DOHH2 (cell line): ENCODE results near the gene RASAL2.

Source experiments
- H3F3A ChIP-seq: fragments of 200-600 bp; sonication (generic), shearing (Covaris generic); 2 replicates; pipeline ENCODE4 v1.6.0; 2016; ENCODE audit warnings: antibody characterized with exemption, mild to moderate bottlenecking; ENCODE audit not compliant: control insufficient read depth, insufficient read depth
- H3K27ac ChIP-seq: fragments of 200-600 bp; sonication (generic); 2 replicates; pipeline ENCODE4 v1.5.1; 2014; ENCODE audit warnings: low read depth, mild to moderate bottlenecking, low read length, moderate library complexity
- H3K27me3 ChIP-seq: fragments of 200-600 bp; sonication (generic); 2 replicates; pipeline ENCODE4 v1.6.1; 2014; ENCODE audit warnings: mild to moderate bottlenecking, low read length, mixed read lengths; ENCODE audit not compliant: control insufficient read depth
- H3K36me3 ChIP-seq: fragments of 200-600 bp; sonication (generic); 2 replicates; pipeline ENCODE4 v1.6.1; 2014; ENCODE audit warnings: mild to moderate bottlenecking, low read length, moderate library complexity, mixed read lengths; ENCODE audit not compliant: control insufficient read depth
- H3K4me1 ChIP-seq: fragments of 200-600 bp; sonication (generic); 2 replicates; pipeline ENCODE4 v1.6.1; 2014; ENCODE audit warnings: mild to moderate bottlenecking, low read length, mixed read lengths; ENCODE audit not compliant: control insufficient read depth
- H3K4me2 ChIP-seq: fragments of 200-600 bp; sonication (generic); 2 replicates; pipeline ENCODE4 v1.6.0; 2014; ENCODE audit warnings: mild to moderate bottlenecking, low read length, moderate library complexity
- H3K4me3 ChIP-seq: fragments of 200-600 bp; sonication (generic); 2 replicates; pipeline ENCODE4 v1.5.1; 2014; ENCODE audit warnings: mild to moderate bottlenecking, low read length, mixed read lengths
- H3K79me2 ChIP-seq: fragments of 200-600 bp; sonication (generic); 2 replicates; pipeline ENCODE4 v1.6.1; 2014; ENCODE audit warnings: mild to moderate bottlenecking, low read length, mixed read lengths; ENCODE audit not compliant: control insufficient read depth
- H3K9me2 ChIP-seq: fragments of 200-600 bp; sonication (generic); replicated peaks from 2 replicates; pipeline ENCODE4 v1.6.1; 2014; ENCODE audit warnings: mild to moderate bottlenecking, low read length, mixed read lengths; ENCODE audit not compliant: control insufficient read depth
- H3K9me3 ChIP-seq: fragments of 200-600 bp; sonication (generic); 2 replicates; pipeline ENCODE4 v1.6.1; 2014; ENCODE audit warnings: antibody characterized with exemption, low read length, mixed read lengths; ENCODE audit not compliant: control insufficient read depth, insufficient read depth
- H4K20me1 ChIP-seq: fragments of 200-600 bp; sonication (generic); 2 replicates; pipeline ENCODE4 v1.6.0; 2014; ENCODE audit warnings: low read depth, mild to moderate bottlenecking, antibody characterized with exemption, low read length, moderate library complexity; ENCODE audit not compliant: control insufficient read depth, insufficient read depth
- EZH2phosphoT487 ChIP-seq: fragments of 200-600 bp; sonication (generic); IDR thresholded peaks from 2 replicates; pipeline ENCODE4 v1.6.1; 2017; ENCODE audit warnings: borderline replicate concordance, mild to moderate bottlenecking, antibody characterized with exemption, low read length, moderate library complexity, mixed read lengths
- TF ChIP-seq, protein P1 (sequence below): fragments of 200-600 bp; sonication (generic); IDR thresholded peaks from one replicate; pipeline ENCODE4 v1.5.1; 2014; ENCODE audit warnings: antibody characterized with exemption, mild to moderate bottlenecking, low read depth, low read length; ENCODE audit not compliant: poor library complexity, severe bottlenecking

The RASAL2 gene

DNA sequence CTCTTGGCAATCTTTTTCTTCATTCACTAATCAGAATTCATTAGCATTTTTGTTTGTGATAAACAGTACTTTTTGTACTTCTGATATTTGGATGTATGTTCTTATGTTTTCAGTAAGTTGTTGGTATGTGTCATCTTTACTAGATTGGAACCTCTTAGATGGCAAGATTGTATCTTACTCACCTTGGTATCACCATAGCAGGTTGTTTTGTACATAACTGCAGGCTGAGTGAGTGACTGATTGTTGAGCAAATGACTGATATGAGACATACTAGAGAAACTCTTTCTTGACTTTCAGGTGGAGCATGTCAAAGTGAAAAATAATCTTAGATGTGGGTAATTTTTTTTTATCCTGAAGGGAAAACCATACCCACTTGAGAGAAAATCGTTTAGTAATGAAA is 229.2 kb downstream of the RASAL2 start:
- H3K9me3 ChIP-seq: no peaks in the 10 kb centered on the region
- peaks cover 10% of the 10 kb centered on the region for H3K27me3 ChIP-seq
- H3K4me3 ChIP-seq: no peak overlapping the region
- H3F3A ChIP-seq: no peaks in the 10 kb centered on the region
- H3K79me2 ChIP-seq: no peaks in the 10 kb centered on the region
- H3K27ac ChIP-seq: no peak overlapping the region
- H3K4me2 ChIP-seq: no peak overlapping the region
- H3K4me1 ChIP-seq: peaks cover 7% of the 10 kb centered on the region
- no peaks in the 10 kb centered on the region for H4K20me1 ChIP-seq
- H3K9me2 ChIP-seq: no peaks in the 10 kb centered on the region
- no peak for TF ChIP-seq EZH2phosphoT487
- TF ChIP-seq, protein P1, sequence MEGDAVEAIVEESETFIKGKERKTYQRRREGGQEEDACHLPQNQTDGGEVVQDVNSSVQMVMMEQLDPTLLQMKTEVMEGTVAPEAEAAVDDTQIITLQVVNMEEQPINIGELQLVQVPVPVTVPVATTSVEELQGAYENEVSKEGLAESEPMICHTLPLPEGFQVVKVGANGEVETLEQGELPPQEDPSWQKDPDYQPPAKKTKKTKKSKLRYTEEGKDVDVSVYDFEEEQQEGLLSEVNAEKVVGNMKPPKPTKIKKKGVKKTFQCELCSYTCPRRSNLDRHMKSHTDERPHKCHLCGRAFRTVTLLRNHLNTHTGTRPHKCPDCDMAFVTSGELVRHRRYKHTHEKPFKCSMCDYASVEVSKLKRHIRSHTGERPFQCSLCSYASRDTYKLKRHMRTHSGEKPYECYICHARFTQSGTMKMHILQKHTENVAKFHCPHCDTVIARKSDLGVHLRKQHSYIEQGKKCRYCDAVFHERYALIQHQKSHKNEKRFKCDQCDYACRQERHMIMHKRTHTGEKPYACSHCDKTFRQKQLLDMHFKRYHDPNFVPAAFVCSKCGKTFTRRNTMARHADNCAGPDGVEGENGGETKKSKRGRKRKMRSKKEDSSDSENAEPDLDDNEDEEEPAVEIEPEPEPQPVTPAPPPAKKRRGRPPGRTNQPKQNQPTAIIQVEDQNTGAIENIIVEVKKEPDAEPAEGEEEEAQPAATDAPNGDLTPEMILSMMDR: no peak
- no peaks in the 10 kb centered on the region for H3K36me3 ChIP-seq

DNA sequence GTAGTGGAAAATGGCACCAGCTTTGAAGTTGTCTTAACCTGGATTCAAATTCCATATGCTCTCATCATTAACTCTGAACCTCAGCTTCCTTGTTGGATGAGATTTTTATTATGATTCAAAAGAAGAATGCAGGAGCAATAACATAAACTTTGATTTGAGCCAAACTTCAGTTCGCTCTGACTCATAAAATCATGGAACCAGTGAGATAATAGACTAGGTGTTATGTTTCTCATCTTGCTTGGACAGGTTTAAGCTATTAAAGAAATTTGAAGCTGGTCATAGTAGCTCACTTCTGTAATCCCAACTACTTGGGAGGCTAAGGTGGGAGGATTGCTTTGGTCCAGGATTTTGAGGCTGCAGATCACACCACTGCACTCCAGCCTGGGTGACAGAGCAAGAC is 230.1 kb downstream of the RASAL2 start:
- H3K27me3 ChIP-seq: peaks cover 10% of the 10 kb centered on the region
- H3K9me2 ChIP-seq: no peaks in the 10 kb centered on the region
- H3K4me3 ChIP-seq: no peak overlapping the region
- no peak overlapping the region for H3K4me2 ChIP-seq
- TF ChIP-seq, protein P1: no peak
- no peak for TF ChIP-seq EZH2phosphoT487
- no peak overlapping the region for H3K27ac ChIP-seq
- no peaks in the 10 kb centered on the region for H4K20me1 ChIP-seq
- H3F3A ChIP-seq: no peaks in the 10 kb centered on the region
- peaks cover 7% of the 10 kb centered on the region for H3K4me1 ChIP-seq
- H3K36me3 ChIP-seq: no peaks in the 10 kb centered on the region
- H3K79me2 ChIP-seq: no peaks in the 10 kb centered on the region
- no peaks in the 10 kb centered on the region for H3K9me3 ChIP-seq

DNA sequence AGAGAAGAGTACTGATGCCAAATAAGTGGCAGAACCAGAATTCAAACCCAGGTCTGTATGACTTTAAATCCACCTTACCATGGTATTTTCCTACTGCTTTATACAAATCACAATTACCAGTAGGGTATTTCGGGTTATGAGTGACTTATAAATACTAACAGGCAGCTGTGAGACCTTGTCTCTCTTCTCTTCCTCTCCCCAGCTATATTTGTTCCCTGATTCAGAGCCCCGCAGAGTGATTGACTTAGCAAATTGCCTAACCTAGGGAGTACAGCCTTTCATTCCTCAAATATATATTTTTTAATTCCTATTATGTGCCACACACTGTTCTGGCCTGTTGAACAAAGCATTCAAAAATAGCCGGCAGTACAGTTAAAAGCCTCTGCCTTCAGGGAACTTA is 234.8 kb downstream of the RASAL2 start:
- no peaks in the 10 kb centered on the region for H3F3A ChIP-seq
- no peaks in the 10 kb centered on the region for H3K9me3 ChIP-seq
- H3K4me1 ChIP-seq: peaks cover 7% of the 10 kb centered on the region
- no peaks in the 10 kb centered on the region for H3K36me3 ChIP-seq
- no peaks in the 10 kb centered on the region for H4K20me1 ChIP-seq
- H3K27ac ChIP-seq: no peak overlapping the region
- H3K9me2 ChIP-seq: no peaks in the 10 kb centered on the region
- no peak overlapping the region for H3K4me3 ChIP-seq
- H3K27me3 ChIP-seq: peaks cover 4% of the 10 kb centered on the region; the same call in 1 of the 2 replicates
- H3K4me2 ChIP-seq: no peak overlapping the region
- H3K79me2 ChIP-seq: no peaks in the 10 kb centered on the region
- no peak for TF ChIP-seq EZH2phosphoT487
- TF ChIP-seq, protein P1: no peak
